ENCODE data around the gene CIART.
"Not testable (repeated sequence)": the region's sequence is repeated elsewhere in the genome, so short reads cannot be mapped to it uniquely, and the experiment has no call there.

The CIART gene

GRCh38 chr1:150281758-150282557 lies at the start of gene CIART:
CIART (plus strand) TSS chr1:150282554; CDS start chr1:150283268, 714 bp downstream.
- DNase-seq: peak; percentile 80 to 92

- DNase-seq: not testable (repeated sequence)
Measured at GRCh38 chr1:150232921-150233320, 49.4 kb upstream of the CIART start.

- DNase-seq: no peak
Measured at GRCh38 chr1:150233359-150234308, 48.7 kb upstream of the CIART start.

GRCh38 chr1:150234309-150234565 lies 48.1 kb upstream of the CIART start:
- no peak for DNase-seq

GRCh38 chr1:150234566-150235293 lies 47.6 kb upstream of the CIART start:
- peak; percentile 37 to 67 for DNase-seq

- no peak for DNase-seq
Measured at GRCh38 chr1:150235294-150235851, 47.0 kb upstream of the CIART start.

GRCh38 chr1:150235852-150236613 lies 46.3 kb upstream of the CIART start, which contains the start of gene ANP32E:
ANP32E (minus strand) TSS chr1:150236112; CDS start chr1:150235786, 326 bp downstream.
- DNase-seq: peak; percentile 93 to 98

- no peak for DNase-seq
Measured at GRCh38 chr1:150236614-150237100, 45.7 kb upstream of the CIART start.

GRCh38 chr1:150237176-150237575 lies 45.2 kb upstream of the CIART start:
- not testable (repeated sequence) for DNase-seq

- DNase-seq: no peak
Measured at GRCh38 chr1:150237746-150238145, 44.6 kb upstream of the CIART start.

GRCh38 chr1:150243003-150243402 lies 39.4 kb upstream of the CIART start:
- DNase-seq: no peak

- no peak for DNase-seq
Measured at GRCh38 chr1:150249936-150250335, 32.4 kb upstream of the CIART start.

- DNase-seq: no peak
Measured at GRCh38 chr1:150256198-150256553, 26.2 kb upstream of the CIART start.

GRCh38 chr1:150256554-150257341 lies 25.6 kb upstream of the CIART start:
- no peak for DNase-seq

- no peak for DNase-seq
Measured at GRCh38 chr1:150257624-150258585, 24.4 kb upstream of the CIART start, which contains the start of gene CA14. CA14 (plus strand) TSS chr1:150257774; CDS start chr1:150258129, 355 bp downstream.

- no peak for DNase-seq
Measured at GRCh38 chr1:150259217-150259616, 23.1 kb upstream of the CIART start.

GRCh38 chr1:150259758-150260669 lies 22.3 kb upstream of the CIART start:
- no peak for DNase-seq

GRCh38 chr1:150261367-150261766 lies 21.0 kb upstream of the CIART start:
- no peak for DNase-seq

All from SW 1271 (cell line).